Measurements from ENCODE around the gene EDRF1. TPM values are rescaled to one million over a fixed set of nuclear protein-coding genes. Genes with fewer than 3 reads are reported as not detected.

EDRF1 gene
- total and polyA plus RNA-seq, 2 of the 4 experiments (the other 2 are of a cell fraction) = 17.0 to 24.9 TPM

- TF ChIP-seq RFX5 (IDR thresholded peaks at IDR 0.05; ENCODE audit: low read depth, low read length) (no peak), RAD21 (IDR thresholded peaks at IDR 0.05; ENCODE audit: low read length) (no peak), ELK1 (IDR thresholded peaks at IDR 0.05; ENCODE audit: borderline replicate concordance, low read depth, low read length) (no peak), POLR2A (IDR thresholded peaks at IDR 0.05; ENCODE audit: low read depth, low read length) (no peak), RCOR1 (IDR thresholded peaks at IDR 0.05; ENCODE audit: insufficient replicate concordance, low read length) (no peak), SMC3 (IDR thresholded peaks at IDR 0.05; ENCODE audit: low read depth, low read length) (no peak), BHLHE40 (IDR thresholded peaks at IDR 0.05; ENCODE audit: low read depth, low read length) (no peak), USF2 (IDR thresholded peaks at IDR 0.05; ENCODE audit: low read depth, low read length) (no peak), FOS (IDR thresholded peaks at IDR 0.05; ENCODE audit: low read depth, low read length) (no peak), MAZ (IDR thresholded peaks at IDR 0.05; ENCODE audit: borderline replicate concordance, low read depth, low read length) (no peak), NFE2L2 (IDR thresholded peaks at IDR 0.05; ENCODE audit: low read depth, low read length) (no peak), CHD1 (IDR thresholded peaks at IDR 0.05; ENCODE audit: low read depth, low read length) (no peak), CTCF (conservative IDR thresholded peaks at IDR 0.05; ENCODE audit: low read depth, low read length) (no peak), MXI1 (IDR thresholded peaks at IDR 0.05; ENCODE audit: borderline replicate concordance, low read depth, low read length) (no peak), CEBPB (IDR thresholded peaks at IDR 0.05; ENCODE audit: low read depth, low read length) (no peak), MAFK (IDR thresholded peaks at IDR 0.05; ENCODE audit: low read depth, low read length) (no peak)
- Histone ChIP-seq H2BK120ac (ENCODE audit: low read depth, low read length) (no peak overlapping the region), H3K4me3 (ENCODE audit: insufficient read depth, low read depth, low read length) (no peak overlapping the region), H2AFZ (replicated peaks; ENCODE audit: low read length, poor library complexity) (no peak overlapping the region), H3K18ac (ENCODE audit: low read depth, low read length) (no peak overlapping the region), H3K23ac (ENCODE audit: low read depth, low read length) (no peak overlapping the region), H2BK5ac (ENCODE audit: low read depth, low read length, poor library complexity, severe bottlenecking) (no peak overlapping the region), H3K79me1 (ENCODE audit: low read depth in 1 of 2, low read length in 2 of 2) (no peaks in the 10 kb centered on the region), H3K27me3 (ENCODE audit: control insufficient read depth, insufficient read depth, low read length) (no peaks in the 10 kb centered on the region), H2BK20ac (ENCODE audit: low read depth, low read length) (no peak overlapping the region), H4K91ac (ENCODE audit: insufficient read depth, low read depth, low read length) (no peak overlapping the region), H4K8ac (ENCODE audit: low read depth in 2 of 2, low read length in 2 of 2) (no peak overlapping the region), H3K14ac (replicated peaks; ENCODE audit: low read depth, low read length) (no peak overlapping the region), H3K4me1 (ENCODE audit: control insufficient read depth, insufficient read depth, low read length) (no peaks in the 10 kb centered on the region), H2AK9ac (replicated peaks; ENCODE audit: low read depth, low read length, poor library complexity) (no peak overlapping the region), H3K27ac (ENCODE audit: insufficient read depth, low read length) (no peak overlapping the region), H3K9me3 (ENCODE audit: control insufficient read depth, insufficient read depth, low read length) (no peaks in the 10 kb centered on the region), H2AK5ac (ENCODE audit: low read depth, low read length) (no peak overlapping the region), H4K20me1 (ENCODE audit: insufficient read depth, low read length) (no peaks in the 10 kb centered on the region), H4K5ac (ENCODE audit: low read depth, low read length) (no peak overlapping the region), H3K36me3 (ENCODE audit: control insufficient read depth, insufficient read depth, low read length) (peaks cover 54% of the 10 kb centered on the region), H2BK15ac (ENCODE audit: low read depth, low read length) (no peak overlapping the region), H3K4me2 (ENCODE audit: low read depth, low read length) (no peak overlapping the region), H3K9ac (ENCODE audit: low read depth, low read length) (no peak overlapping the region), H3K4ac (ENCODE audit: low read depth, low read length) (no peak overlapping the region), H3K9me1 (ENCODE audit: insufficient read depth, low read length) (no peaks in the 10 kb centered on the region; the same call in 1 of the 2 replicates), H3K56ac (ENCODE audit: extremely low read depth, insufficient read depth, low read length) (no peak overlapping the region)
- BruUV-seq (replicated peaks) = no TSS peak
- DNase-seq = no peak
- no CpG with 5 or more reads among the region's 5 CpGs for WGBS, 2 experiments (ENCODE audit: extremely low coverage in 2 of 2, insufficient read length in 1 of 2)
- in situ Hi-C loops (cut with MboI; ENCODE audit: low sequenced_read_pairs) (loop anchor here (25.0 kb wide), 1 partner anchor 935 kb away; the partner anchor contains the start of gene ABRAXAS2), intact Hi-C loops (cut with micrococcal nuclease) (no loop called here), dilution Hi-C loops (cut with HindIII; ENCODE audit: low sequenced_read_pairs, unreplicated experiment) (no loop called here)
- CTCF ChIA-PET = no interaction called here
- no peak for ATAC-seq (ENCODE audit: low read depth)
- POLR2A ChIA-PET (ENCODE audit: unreplicated experiment) = no interaction called here
Observed at GRCh38 chr10:125747417-125747816, 27.9 kb downstream of the EDRF1 start.

All from IMR-90 (cell line).